ENCODE data around the gene RHBDD1.

RHBDD1 gene

DNA sequence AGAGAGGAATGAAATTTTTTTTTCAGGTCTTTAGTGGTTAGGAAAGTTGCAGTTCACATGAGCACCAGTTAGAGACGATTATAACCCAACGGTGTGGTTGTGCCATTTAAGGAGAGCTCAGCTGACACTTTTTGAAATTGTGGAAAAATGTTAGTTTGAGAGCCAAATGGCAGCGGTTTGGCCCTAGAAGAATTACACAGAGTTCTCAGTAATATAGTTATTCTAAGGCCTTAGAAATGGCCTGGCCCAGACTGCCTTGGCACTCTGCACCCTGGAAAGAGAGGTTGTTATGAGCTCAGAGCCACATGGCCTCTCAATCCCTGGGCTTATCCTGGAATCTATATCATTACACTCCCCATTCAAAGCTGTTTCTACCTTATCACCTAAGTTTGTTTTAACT, 117.4 kb downstream of the RHBDD1 start:
- no peak for DNase-seq (ENCODE audit: insufficient read length)
- TF ChIP-seq POLR2AphosphoS5 (IDR thresholded peaks at IDR 0.05; ENCODE audit: low read depth, low read length) (no peak), TAF1 (IDR thresholded peaks at IDR 0.05; ENCODE audit: borderline replicate concordance, low read depth, low read length) (no peak), POLR2A (IDR thresholded peaks at IDR 0.05; ENCODE audit: low read depth, low read length) (no peak)
- FAIRE-seq, result no peak

DNA sequence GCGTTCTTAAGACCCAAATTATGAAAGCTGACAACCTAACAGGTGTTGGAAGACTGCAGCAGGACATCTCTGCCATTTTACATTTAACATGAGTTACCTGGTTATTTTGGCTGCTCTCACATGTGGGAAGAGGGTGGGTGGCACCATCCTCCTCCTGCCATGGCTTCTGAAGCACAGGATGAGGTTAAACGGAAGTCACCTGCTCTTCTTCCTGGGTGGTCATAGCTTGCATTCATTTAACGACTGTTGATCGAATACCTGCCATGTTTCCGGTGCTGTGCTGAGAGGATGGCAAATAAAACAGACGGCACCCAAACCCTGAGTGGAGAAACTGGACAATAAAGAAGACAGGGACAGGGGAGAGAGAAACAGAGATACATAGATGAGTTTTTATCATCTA, 118.0 kb downstream of the RHBDD1 start:
- no peak for TF ChIP-seq TAF1 (IDR thresholded peaks at IDR 0.05; ENCODE audit: borderline replicate concordance, low read depth, low read length)
- TF ChIP-seq POLR2AphosphoS5 (IDR thresholded peaks at IDR 0.05; ENCODE audit: low read depth, low read length), result no peak
- TF ChIP-seq POLR2A (IDR thresholded peaks at IDR 0.05; ENCODE audit: low read depth, low read length), result no peak
- DNase-seq (ENCODE audit: insufficient read length) (no peak), FAIRE-seq (no peak)

DNA sequence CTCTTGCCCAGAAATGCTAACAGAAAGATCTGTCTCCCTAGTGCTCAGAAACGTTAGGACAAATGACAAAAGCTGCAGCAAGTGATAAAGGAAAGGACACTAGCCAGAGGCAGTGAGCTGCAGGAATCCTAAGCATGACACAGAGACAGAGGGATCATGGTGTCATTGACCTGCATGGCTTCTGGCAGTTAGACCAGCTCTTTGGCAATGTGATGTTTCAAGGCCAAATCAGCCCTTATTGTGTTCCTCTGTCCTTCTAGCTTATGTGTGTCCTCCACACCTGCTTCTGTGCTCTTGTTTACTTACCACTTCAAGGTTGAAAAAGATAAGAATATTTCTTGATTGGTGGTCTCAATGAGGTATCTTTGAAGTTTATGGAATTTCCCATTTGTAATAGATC, 120.8 kb downstream of the RHBDD1 start:
- DNase-seq (ENCODE audit: insufficient read length), result no peak
- no peak for FAIRE-seq
- TF ChIP-seq TAF1 (IDR thresholded peaks at IDR 0.05; ENCODE audit: borderline replicate concordance, low read depth, low read length) (no peak), POLR2A (IDR thresholded peaks at IDR 0.05; ENCODE audit: low read depth, low read length) (no peak), POLR2AphosphoS5 (IDR thresholded peaks at IDR 0.05; ENCODE audit: low read depth, low read length) (no peak)

DNA sequence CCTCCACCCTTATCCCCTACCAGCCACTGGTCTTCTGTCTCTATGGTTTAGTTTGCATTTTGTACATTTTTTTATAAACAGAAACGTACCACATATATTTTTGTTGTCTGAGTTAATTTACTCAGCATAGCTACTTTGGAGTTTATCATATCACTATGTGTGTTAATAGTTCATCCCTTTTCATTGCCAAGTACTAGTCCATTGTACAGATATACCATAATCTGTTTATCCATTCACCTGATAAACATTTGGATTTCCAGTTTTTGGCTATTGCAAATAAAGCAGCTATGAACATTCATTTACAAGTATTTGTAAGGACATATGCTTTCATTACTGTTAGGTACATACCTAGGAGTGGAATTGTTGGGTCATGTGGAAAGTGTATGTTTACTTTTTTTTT, 123.6 kb downstream of the RHBDD1 start:
- peak; percentile 73 for FAIRE-seq
- TF ChIP-seq POLR2A (IDR thresholded peaks at IDR 0.05; ENCODE audit: low read depth, low read length) (no peak), POLR2AphosphoS5 (IDR thresholded peaks at IDR 0.05; ENCODE audit: low read depth, low read length) (no peak), TAF1 (IDR thresholded peaks at IDR 0.05; ENCODE audit: borderline replicate concordance, low read depth, low read length) (no peak)
- no peak for DNase-seq (ENCODE audit: insufficient read length)

DNA sequence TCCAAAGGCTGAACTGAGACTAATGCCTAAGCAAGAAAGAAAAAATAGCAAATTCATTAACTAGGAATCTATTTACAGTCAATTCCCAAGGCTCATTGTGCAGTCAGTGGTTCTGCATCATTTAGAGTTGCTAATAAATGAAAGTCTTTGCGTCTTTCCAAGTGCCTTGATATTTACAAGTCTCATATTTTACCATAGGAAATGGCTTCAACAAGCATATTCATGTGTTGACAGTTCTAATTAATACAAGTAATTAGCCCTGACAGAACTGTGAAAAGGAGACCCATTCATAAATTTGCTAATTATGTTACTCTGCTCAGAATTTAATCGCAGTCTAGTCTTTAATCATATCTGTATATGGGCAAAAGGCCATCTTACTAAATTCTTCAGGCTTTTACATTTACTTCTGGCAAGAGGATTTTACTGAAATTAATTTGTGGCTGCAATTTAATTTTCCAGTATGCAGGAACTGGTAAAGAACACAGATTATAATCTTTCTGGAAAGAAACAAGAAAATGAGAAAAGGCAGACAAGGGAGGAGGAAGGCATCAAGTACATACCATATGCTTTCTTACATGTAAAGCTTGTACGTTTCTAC, 126.4 kb downstream of the RHBDD1 start:
- no peak for TF ChIP-seq POLR2A (IDR thresholded peaks at IDR 0.05; ENCODE audit: low read depth, low read length)
- TF ChIP-seq TAF1 (IDR thresholded peaks at IDR 0.05; ENCODE audit: borderline replicate concordance, low read depth, low read length), result no peak
- TF ChIP-seq POLR2AphosphoS5 (IDR thresholded peaks at IDR 0.05; ENCODE audit: low read depth, low read length), result no peak
- no peak for FAIRE-seq

DNA sequence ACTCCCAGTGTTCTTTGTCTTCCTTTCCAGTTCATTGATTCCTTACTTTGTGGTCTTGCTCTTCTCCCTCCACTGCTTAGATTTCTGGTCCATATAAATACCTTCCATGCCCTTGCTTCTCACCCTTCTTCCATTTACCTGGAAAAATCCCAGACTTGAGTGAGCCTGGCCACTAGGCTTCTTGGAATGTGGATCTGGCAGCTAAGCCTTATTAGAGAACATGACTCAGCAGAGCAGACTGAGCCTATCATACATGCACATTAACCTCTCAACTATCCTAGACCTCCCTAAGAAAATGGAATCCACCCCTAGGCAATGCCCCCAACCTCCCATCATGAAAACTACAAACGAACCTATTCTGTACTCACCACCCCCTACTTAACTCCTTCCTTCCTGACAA, 127.7 kb downstream of the RHBDD1 start:
- TF ChIP-seq TAF1 (IDR thresholded peaks at IDR 0.05; ENCODE audit: borderline replicate concordance, low read depth, low read length) (no peak), POLR2AphosphoS5 (IDR thresholded peaks at IDR 0.05; ENCODE audit: low read depth, low read length) (no peak), POLR2A (IDR thresholded peaks at IDR 0.05; ENCODE audit: low read depth, low read length) (no peak)
- FAIRE-seq (no peak), DNase-seq (ENCODE audit: insufficient read length) (no peak)

More for the DNA sequence above, 126.4 kb downstream of the RHBDD1 start:
- no peak for DNase-seq (ENCODE audit: insufficient read length)

DNA sequence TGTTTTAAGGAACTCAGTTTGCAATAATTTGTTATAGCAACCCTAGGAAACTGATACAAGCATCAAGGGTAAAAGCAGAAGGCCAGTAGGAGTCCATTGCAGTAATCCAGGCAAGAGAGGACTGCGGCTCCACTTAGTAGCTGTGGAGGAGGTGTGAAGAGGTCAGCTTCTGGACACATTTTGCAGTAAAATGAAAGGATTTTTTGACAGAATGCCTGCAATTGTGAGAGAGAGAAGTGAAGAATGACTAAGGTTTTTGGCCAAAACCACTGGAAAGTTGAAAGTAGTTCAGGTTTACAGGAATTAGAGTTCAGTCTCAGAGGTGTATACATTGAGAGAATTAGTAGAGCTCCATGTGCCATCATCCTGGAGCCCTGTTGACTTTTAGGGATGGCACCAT, 129.5 kb downstream of the RHBDD1 start:
- TF ChIP-seq TAF1 (IDR thresholded peaks at IDR 0.05; ENCODE audit: borderline replicate concordance, low read depth, low read length) (no peak), POLR2AphosphoS5 (IDR thresholded peaks at IDR 0.05; ENCODE audit: low read depth, low read length) (no peak), POLR2A (IDR thresholded peaks at IDR 0.05; ENCODE audit: low read depth, low read length) (no peak)
- DNase-seq (ENCODE audit: insufficient read length), result no peak
- no peak for FAIRE-seq

DNA sequence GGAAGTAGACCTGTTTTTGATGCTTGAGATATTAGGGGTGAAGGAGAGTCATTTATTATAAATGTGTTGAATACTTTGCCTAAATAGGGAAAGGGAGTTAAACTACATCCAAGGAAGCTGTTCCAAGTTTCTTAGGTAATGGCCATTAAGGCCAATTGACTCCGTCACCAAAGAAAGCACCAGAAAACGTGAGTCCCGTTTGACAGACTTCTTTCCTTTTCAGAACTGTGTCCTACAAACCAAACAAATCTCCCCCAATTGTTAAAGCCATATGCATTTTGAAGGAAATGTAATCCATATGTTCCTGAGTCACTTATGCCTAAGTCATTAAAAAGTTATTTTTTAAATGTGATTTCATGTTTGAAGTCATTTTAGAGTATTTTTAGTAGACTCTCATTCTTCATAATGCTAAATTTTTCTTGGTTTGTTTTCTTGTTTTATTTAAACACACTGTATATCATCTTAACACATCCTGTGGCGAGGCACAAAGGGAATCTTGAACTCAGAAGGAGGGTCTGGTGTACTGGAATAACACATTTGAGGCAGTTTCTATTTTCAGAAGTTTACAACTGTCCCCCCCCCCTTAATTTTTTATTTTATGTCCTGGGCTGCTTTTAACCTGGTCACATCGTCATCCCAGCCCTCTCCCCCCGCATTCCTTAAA, 133.7 kb downstream of the RHBDD1 start:
- DNase-seq (ENCODE audit: insufficient read length) (no peak), FAIRE-seq (no peak)
- TF ChIP-seq TAF1 (IDR thresholded peaks at IDR 0.05; ENCODE audit: borderline replicate concordance, low read depth, low read length) (no peak), POLR2A (IDR thresholded peaks at IDR 0.05; ENCODE audit: low read depth, low read length) (no peak), POLR2AphosphoS5 (IDR thresholded peaks at IDR 0.05; ENCODE audit: low read depth, low read length) (no peak)

DNA sequence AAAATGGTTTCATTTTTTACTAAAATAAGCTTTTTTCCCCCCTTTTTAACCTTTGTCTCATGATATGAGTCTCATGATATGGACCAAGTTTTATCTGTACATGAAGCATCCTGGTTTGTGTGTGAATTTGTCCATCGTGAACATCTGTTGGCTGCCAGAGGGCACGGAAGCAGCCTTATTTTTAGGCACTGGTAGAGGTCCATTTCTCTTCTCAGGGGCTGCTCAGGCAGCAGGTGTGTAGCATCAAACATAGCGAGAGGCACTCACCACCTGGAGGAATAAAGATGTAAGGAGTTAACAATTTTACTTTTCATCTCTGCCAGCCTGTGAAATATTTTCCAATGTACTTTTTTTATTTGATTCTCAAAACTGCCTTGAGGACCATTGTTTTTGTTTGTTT, 134.5 kb downstream of the RHBDD1 start:
- no peak for FAIRE-seq
- TF ChIP-seq TAF1 (IDR thresholded peaks at IDR 0.05; ENCODE audit: borderline replicate concordance, low read depth, low read length), result no peak
- no peak for DNase-seq (ENCODE audit: insufficient read length)

DNA sequence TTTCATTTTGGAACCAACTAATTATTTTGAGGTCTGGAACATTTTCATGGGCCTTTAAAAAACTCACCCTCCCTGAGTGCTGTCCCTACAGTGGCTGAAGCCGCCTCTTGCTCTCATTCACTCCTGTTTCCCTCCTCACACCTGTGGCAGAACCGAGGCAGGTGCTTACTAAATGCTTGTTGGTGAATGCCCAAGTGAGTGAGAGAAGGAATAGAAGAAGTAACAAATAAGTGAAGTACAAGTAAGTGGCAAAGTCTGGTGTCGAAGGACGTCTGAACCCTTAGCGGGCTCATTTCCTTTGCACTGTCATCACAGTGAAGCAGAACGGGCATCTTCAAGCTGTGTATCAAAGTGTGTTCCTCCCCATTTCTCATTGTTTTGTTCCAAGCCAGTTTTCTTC, 135.2 kb downstream of the RHBDD1 start:
- FAIRE-seq (peak; percentile 89), DNase-seq (ENCODE audit: insufficient read length) (no peak)
- TF ChIP-seq POLR2AphosphoS5 (IDR thresholded peaks at IDR 0.05; ENCODE audit: low read depth, low read length) (no peak), TAF1 (IDR thresholded peaks at IDR 0.05; ENCODE audit: borderline replicate concordance, low read depth, low read length) (no peak), POLR2A (IDR thresholded peaks at IDR 0.05; ENCODE audit: low read depth, low read length) (no peak)

DNA sequence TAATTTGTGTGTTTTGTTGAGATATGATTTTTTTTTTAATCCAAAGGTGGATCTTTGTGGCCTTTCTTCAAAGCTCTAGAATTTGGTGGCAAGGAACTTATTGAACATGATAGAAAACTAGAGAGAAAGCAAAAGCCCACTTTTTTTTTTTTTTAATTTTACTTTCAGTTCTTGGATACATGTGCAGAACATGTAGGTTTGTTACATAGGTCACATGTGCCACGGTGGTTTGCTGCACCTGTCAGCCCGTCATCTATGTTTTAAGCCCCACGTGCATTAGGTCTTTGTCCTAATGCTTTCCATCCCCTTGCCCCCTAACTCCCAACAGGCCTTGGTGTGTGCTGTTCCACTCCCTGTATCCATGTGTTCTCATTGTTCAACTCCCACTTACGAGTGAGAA, 135.9 kb downstream of the RHBDD1 start:
- peak; percentile 84 for FAIRE-seq
- DNase-seq (ENCODE audit: insufficient read length), result no peak
- TF ChIP-seq TAF1 (IDR thresholded peaks at IDR 0.05; ENCODE audit: borderline replicate concordance, low read depth, low read length), result no peak
- TF ChIP-seq POLR2A (IDR thresholded peaks at IDR 0.05; ENCODE audit: low read depth, low read length), result no peak
- TF ChIP-seq POLR2AphosphoS5 (IDR thresholded peaks at IDR 0.05; ENCODE audit: low read depth, low read length), result no peak

DNA sequence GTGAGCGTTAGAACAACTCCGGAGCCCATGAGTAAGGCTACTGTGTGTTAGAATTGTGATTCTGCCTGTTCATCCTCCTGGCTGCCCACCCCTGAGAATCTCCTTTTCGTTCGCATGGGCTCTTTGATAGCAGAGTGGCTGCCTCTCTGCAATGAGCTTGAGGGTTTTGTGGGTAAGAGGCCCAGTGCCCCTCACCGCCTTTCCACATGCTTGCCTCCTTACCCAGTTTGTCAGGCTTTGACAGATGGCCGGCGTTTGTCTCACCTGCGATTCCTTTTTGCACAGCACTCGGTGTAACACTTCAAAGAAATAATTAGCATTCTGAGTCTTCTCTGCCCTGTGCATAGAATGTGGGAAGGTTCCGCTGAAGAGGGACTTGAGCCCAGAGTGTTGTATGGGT, 138.0 kb downstream of the RHBDD1 start:
- no peak for TF ChIP-seq POLR2A (IDR thresholded peaks at IDR 0.05; ENCODE audit: low read depth, low read length)
- no peak for TF ChIP-seq POLR2AphosphoS5 (IDR thresholded peaks at IDR 0.05; ENCODE audit: low read depth, low read length)
- no peak for TF ChIP-seq TAF1 (IDR thresholded peaks at IDR 0.05; ENCODE audit: borderline replicate concordance, low read depth, low read length)
- no peak for DNase-seq (ENCODE audit: insufficient read length)
- no peak for FAIRE-seq
